H1 (cell line): ENCODE measurements around the gene OR8D4. TPM values are rescaled to one million over a fixed set of nuclear protein-coding genes. Genes with fewer than 3 reads are reported as not detected.

Experiments used
- CEBPB ChIP-seq: IDR thresholded peaks from 2 replicates; pipeline ENCODE4 v1.6.1; 2012; ENCODE audit warnings: low read depth, low read length
- KDM4A ChIP-seq: IDR thresholded peaks from one replicate; pipeline ENCODE4 v1.7.1; 2012; ENCODE audit warnings: low read depth, mild to moderate bottlenecking, moderate library complexity, low read length, inconsistent platforms; ENCODE audit not compliant: severe bottlenecking
- RAD21 ChIP-seq, 2 experiments: IDR thresholded peaks in 1 of 2; conservative IDR thresholded peaks in 1 of 2; 2 replicates each; pipeline ENCODE4 v1.6.1; 2011; ENCODE audit warnings: low read depth in 2 of 2, low read length in 2 of 2, improper control_type of control experiment in 1 of 2, inconsistent platforms in 1 of 2, mild to moderate bottlenecking in 1 of 2, moderate library complexity in 1 of 2
- TEAD4 ChIP-seq: IDR thresholded peaks from 2 replicates; pipeline ENCODE4 v1.6.1; 2012; ENCODE audit warnings: low read depth, low read length, inconsistent platforms, mixed read lengths
- polyA plus RNA-seq, 7 experiments: library from polyadenylated mRNA; depleted of rRNA in 3 of 7; stranded (reverse) in 5 of 7; unstranded in 2 of 7; fragments of >200 nt in 5 of 7; fragments of 200-250 nt in 2 of 7; gene quantifications; 1 replicate in 5 of 7; 2 replicates in 1 of 7; 4 replicates in 1 of 7; pipeline versions ENCODE4 v1.2.1 to v1.2.3, GENCODE V29; 2011 to 2013; ENCODE audit warnings: missing spikeins in 2 of 7, mixed read lengths in 2 of 7
- total RNA-seq: library from RNA; stranded (reverse); fragmentation: NEBNext Ultra II Directional; extraction: Animal tissue kit (Norgen Biotek cat#: 25700); gene quantifications from 2 replicates; pipeline ENCODE4 v1.2.1, GENCODE V29; 2021
- TF ChIP-seq, protein P1 (sequence below): IDR thresholded peaks from 2 replicates; pipeline ENCODE4 v1.6.1; 2011; ENCODE audit warnings: low read length, improper control_type of control experiment

Gene OR8D4
- total and polyA plus RNA-seq, 2 of the 8 experiments (the other 6 are each of a cell fraction or from before 2014, with no cell fraction given) = not detected

DNA sequence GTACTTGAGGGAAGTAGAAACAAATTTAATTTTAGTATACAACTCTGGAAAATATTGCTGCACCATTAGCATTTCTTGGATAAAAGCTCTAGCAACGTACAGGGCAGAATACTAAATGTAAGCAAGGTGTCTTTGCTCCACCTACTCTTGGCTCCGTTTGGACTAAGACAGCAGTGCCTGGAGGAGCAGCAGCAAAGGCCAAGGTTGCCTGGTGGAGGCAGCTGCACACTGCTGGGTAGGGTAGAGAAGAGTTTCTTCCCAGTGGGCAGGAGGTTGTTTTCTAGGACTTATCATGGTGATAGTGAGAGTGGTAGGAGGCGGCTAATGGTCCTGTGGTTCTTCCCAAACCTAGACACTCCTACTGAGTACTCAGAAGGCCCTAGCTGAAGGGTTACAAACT lies 2.2 kb upstream of the OR8D4 start (continued):
- TF ChIP-seq, protein P1, sequence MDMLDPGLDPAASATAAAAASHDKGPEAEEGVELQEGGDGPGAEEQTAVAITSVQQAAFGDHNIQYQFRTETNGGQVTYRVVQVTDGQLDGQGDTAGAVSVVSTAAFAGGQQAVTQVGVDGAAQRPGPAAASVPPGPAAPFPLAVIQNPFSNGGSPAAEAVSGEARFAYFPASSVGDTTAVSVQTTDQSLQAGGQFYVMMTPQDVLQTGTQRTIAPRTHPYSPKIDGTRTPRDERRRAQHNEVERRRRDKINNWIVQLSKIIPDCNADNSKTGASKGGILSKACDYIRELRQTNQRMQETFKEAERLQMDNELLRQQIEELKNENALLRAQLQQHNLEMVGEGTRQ = no peak
- TF ChIP-seq RAD21 (IDR thresholded peaks at IDR 0.05 in 1 of 2, conservative IDR thresholded peaks at IDR 0.05 in 1 of 2; ENCODE audit: low read depth in 2 of 2, low read length in 2 of 2) = no peak
- no peak for TF ChIP-seq KDM4A
- TF ChIP-seq TEAD4 = no peak
- no peak for TF ChIP-seq CEBPB
- TF ChIP-seq, all 59 proteins: peak for 0
